HepG2 (cell line): ENCODE measurements around the gene DDX60. TPM values are rescaled to one million over a fixed set of nuclear protein-coding genes. Genes with fewer than 3 reads are reported as not detected.

Experiments
- ATAC-seq: fragments of 200-7000 bp; cut with Tn5 transposase; 3 replicates; pipeline ENCODE4 v1.9.1; 2020; ENCODE audit warnings: mild to moderate bottlenecking, moderate library complexity
- BruUV-seq: library from RNA; stranded (reverse); fragments of 400-500 nt; replicated peaks from 2 replicates; lab custom pipeline; 2021; lab: Mats Ljungman, UMichigan
- CTCF ChIA-PET: fragments of 300-600 bp; formaldehyde crosslinking; extraction: SDS; loops from one replicate; lab custom pipeline; 2021; ENCODE audit warnings: low total read pairs, inconsistent platforms, low intra/inter-chr PET ratio; lab: Yijun Ruan, JAX
- POLR2A ChIA-PET: fragments of 350-600 bp; sonication (Branson Sonifier 250); formaldehyde crosslinking; loops from one replicate; lab custom pipeline; 2020; ENCODE audit warnings: antibody characterized with exemption, inconsistent platforms; lab: Yijun Ruan, JAX
- DNase-seq: peaks from one replicate; pipeline ENCODE4 v3.0.0-alpha.2; 2015; ENCODE audit warnings: low spot score
- FAIRE-seq: peaks from 3 replicates; lab custom pipeline; 2011; peaks lifted over from hg19 to GRCh38; lab: Jason Lieb, UNC
- H2AFZ ChIP-seq: one replicate; pipeline ENCODE4 v1.6.1; 2011; ENCODE audit warnings: low read length, inconsistent platforms
- H3K27ac ChIP-seq: fragments of 300-600 bp; 3 replicates; pipeline ENCODE4 v1.8.0; 2011; ENCODE audit warnings: mixed run types, mild to moderate bottlenecking, mixed read lengths, low read length, inconsistent platforms; ENCODE audit not compliant: insufficient read depth; ENCODE audit errors: extremely low read length
- H3K27me3 ChIP-seq, 2 experiments: fragments of 200-600 bp in 1 of 2; 2 replicates in 1 of 2; 3 replicates in 1 of 2; pipeline versions ENCODE4 v1.6.0 to v1.8.0; 2011; ENCODE audit warnings: low read length in 2 of 2, mild to moderate bottlenecking in 2 of 2, moderate library complexity in 2 of 2, inconsistent platforms in 1 of 2; ENCODE audit not compliant: insufficient read depth in 2 of 2, control insufficient read depth in 1 of 2
- H3K36me3 ChIP-seq, 2 experiments: fragments of 200-600 bp in 1 of 2; replicated peaks in 1 of 2; 2 replicates in 1 of 2; 3 replicates in 1 of 2; pipeline versions ENCODE4 v1.5.1 to v1.8.0; 2011; ENCODE audit warnings: low read length in 2 of 2, inconsistent platforms in 1 of 2; ENCODE audit not compliant: insufficient read depth in 2 of 2, control insufficient read depth in 1 of 2
- H3K4me1 ChIP-seq: 2 replicates; pipeline ENCODE4 v1.5.1; 2012; ENCODE audit warnings: low read length, inconsistent platforms; ENCODE audit not compliant: insufficient read depth
- H3K4me2 ChIP-seq: 2 replicates; pipeline ENCODE4 v1.6.0; 2011; ENCODE audit warnings: low read depth, low read length, inconsistent platforms
- H3K4me3 ChIP-seq, 3 experiments: fragments of 200-600 bp in 1 of 3; sonication (generic), shearing (Covaris generic) in 1 of 3; replicated peaks in 1 of 3; 2 replicates each; pipeline ENCODE4 v1.5.1; 2011 to 2016; ENCODE audit warnings: low read length in 3 of 3, inconsistent platforms in 2 of 3, low read depth in 2 of 3, mild to moderate bottlenecking in 2 of 3, control low read depth in 1 of 3, mixed read lengths in 1 of 3; ENCODE audit not compliant: insufficient read depth in 1 of 3
- H3K79me2 ChIP-seq: one replicate; pipeline ENCODE4 v1.6.1; 2011; ENCODE audit warnings: low read length, inconsistent platforms; ENCODE audit not compliant: insufficient read depth
- H3K9ac ChIP-seq: 2 replicates; pipeline ENCODE4 v1.6.0; 2011; ENCODE audit warnings: mild to moderate bottlenecking, low read depth, low read length, inconsistent platforms; ENCODE audit not compliant: insufficient read depth
- H3K9me3 ChIP-seq: 2 replicates; pipeline ENCODE4 v1.5.1; 2012; ENCODE audit warnings: mild to moderate bottlenecking, low read length
- H4K20me1 ChIP-seq: 2 replicates; pipeline ENCODE4 v1.6.0; 2011; ENCODE audit warnings: inconsistent platforms, mild to moderate bottlenecking, low read length, moderate library complexity; ENCODE audit not compliant: insufficient read depth
- BORCS8-MEF2B ChIP-seq: sonication (generic); formaldehyde crosslinking; IDR thresholded peaks from 2 replicates; pipeline ENCODE4 v1.8.0; 2022; ENCODE audit warnings: mild to moderate bottlenecking, missing genetic modification reagents
- STAT5B ChIP-seq: sonication (generic); formaldehyde crosslinking; IDR thresholded peaks from 2 replicates; pipeline ENCODE4 v1.4.0; 2020; ENCODE audit warnings: missing genetic modification reagents
- ZNF580 ChIP-seq: IDR thresholded peaks from 2 replicates; pipeline ENCODE4 v1.6.1; 2016; ENCODE audit warnings: low read depth, borderline replicate concordance
- WGBS: methylation state at CpG from one replicate; pipeline ENCODE4 v1.1.6; 2017; ENCODE audit warnings: low lambda C conversion rate; 5-methylcytosine and 5-hydroxymethylcytosine counted together
- in situ Hi-C: cut with HindIII; loops from 2 replicates; pipeline ENCODE4 v1.10.0; 2017; ENCODE audit warnings: low pct_unique_long_range_greater_than_20kb; ENCODE audit not compliant: extremely low pct_ligation_motif_present
- intact Hi-C: fragments of 100-400 bp; cut with micrococcal nuclease; formaldehyde crosslinking; loops from one replicate; pipeline ENCODE4 v1.10.0; 2022; ENCODE audit not compliant: unreplicated experiment
- polyA plus RNA-seq, 8 experiments: library from polyadenylated mRNA; depleted of rRNA in 3 of 8; stranded (reverse) in 7 of 8; unstranded in 1 of 8; fragments of >200 nt; fragmentation: Illumina TruSeq in 4 of 8; extraction: Trizol in 4 of 8; gene quantifications; 2 replicates each; pipeline versions ENCODE4 v1.2.1 to v1.2.3, GENCODE V29; 2011 to 2016; ENCODE audit warnings: low read depth in 4 of 8, missing spikeins in 1 of 8, mixed read lengths in 1 of 8; ENCODE audit not compliant: insufficient read depth in 1 of 8
- total RNA-seq, 5 experiments: library from RNA; depleted of rRNA; stranded (reverse); fragments of >200 nt; fragmentation: Illumina TruSeq; extraction: Trizol; gene quantifications; 2 replicates each; pipeline ENCODE4 v1.2.3, GENCODE V29; 2016; ENCODE audit warnings: low read depth in 1 of 5
- TF ChIP-seq, protein P1 (sequence below): sonication (generic); formaldehyde crosslinking; IDR thresholded peaks from 2 replicates; pipeline ENCODE4 v1.9.0; 2021; ENCODE audit warnings: mild to moderate bottlenecking, missing genetic modification reagents
- TF ChIP-seq, protein P2 (sequence below): IDR thresholded peaks from 2 replicates; pipeline ENCODE4 v1.6.1; 2016; ENCODE audit warnings: mild to moderate bottlenecking, missing biosample characterization, missing genetic modification reagents

Gene DDX60
- total and polyA plus RNA-seq, 2 of the 13 experiments (the other 11 are each of a cell fraction or from before 2014, with no cell fraction given) = 0.35 TPM; not detected in 1

GRCh38 chr4:168319486-168320019 is 1.0 kb upstream of the DDX60 start:
- Histone ChIP-seq H3K9me3 (no peaks in the 10 kb centered on the region), H3K27ac (no peak overlapping the region), H3K79me2 (no peaks in the 10 kb centered on the region), H3K27me3 (no peaks in the 10 kb centered on the region), H3K36me3 (no peaks in the 10 kb centered on the region), H2AFZ (no peak overlapping the region), H4K20me1 (no peaks in the 10 kb centered on the region), H3K9ac (no peak overlapping the region), H3K4me2 (no peak overlapping the region), H3K4me3 (no peak overlapping the region), H3K4me1 (no peaks in the 10 kb centered on the region)
- WGBS = 70% methylated on average over 3 of the region's 3 CpGs
- DNase-seq = no peak
- no peak for TF ChIP-seq STAT5B (CRISPR knock-in tag)
- ATAC-seq = no peak
- BruUV-seq = no TSS peak
- FAIRE-seq = no peak
- ChIA-PET POLR2A (no interaction called here), CTCF (no interaction called here)
- in situ Hi-C loops (no loop called here), intact Hi-C loops (no loop called here)

DNA sequence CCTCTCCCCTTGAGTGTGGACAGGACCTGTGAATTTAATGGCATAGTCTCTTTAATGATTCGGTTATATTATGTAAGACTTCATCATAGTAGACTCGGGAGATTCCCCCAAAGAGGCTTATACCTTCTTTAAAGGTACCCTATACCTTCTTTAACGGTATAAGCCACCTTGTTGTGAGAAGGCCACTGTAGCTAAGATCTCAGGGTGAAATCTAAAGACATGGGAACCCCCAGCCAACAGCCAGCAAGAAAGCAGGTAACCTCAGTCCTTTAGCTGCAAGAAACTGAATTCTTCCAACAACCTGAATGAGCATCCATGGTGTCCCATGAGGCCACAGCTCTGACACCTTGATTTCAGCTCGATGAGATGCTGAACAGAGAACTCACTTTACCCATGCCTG is 931 bp downstream of the DDX60 start:
- no peak overlapping the region for H2AFZ ChIP-seq
- ATAC-seq = no peak
- TF ChIP-seq, protein P1, sequence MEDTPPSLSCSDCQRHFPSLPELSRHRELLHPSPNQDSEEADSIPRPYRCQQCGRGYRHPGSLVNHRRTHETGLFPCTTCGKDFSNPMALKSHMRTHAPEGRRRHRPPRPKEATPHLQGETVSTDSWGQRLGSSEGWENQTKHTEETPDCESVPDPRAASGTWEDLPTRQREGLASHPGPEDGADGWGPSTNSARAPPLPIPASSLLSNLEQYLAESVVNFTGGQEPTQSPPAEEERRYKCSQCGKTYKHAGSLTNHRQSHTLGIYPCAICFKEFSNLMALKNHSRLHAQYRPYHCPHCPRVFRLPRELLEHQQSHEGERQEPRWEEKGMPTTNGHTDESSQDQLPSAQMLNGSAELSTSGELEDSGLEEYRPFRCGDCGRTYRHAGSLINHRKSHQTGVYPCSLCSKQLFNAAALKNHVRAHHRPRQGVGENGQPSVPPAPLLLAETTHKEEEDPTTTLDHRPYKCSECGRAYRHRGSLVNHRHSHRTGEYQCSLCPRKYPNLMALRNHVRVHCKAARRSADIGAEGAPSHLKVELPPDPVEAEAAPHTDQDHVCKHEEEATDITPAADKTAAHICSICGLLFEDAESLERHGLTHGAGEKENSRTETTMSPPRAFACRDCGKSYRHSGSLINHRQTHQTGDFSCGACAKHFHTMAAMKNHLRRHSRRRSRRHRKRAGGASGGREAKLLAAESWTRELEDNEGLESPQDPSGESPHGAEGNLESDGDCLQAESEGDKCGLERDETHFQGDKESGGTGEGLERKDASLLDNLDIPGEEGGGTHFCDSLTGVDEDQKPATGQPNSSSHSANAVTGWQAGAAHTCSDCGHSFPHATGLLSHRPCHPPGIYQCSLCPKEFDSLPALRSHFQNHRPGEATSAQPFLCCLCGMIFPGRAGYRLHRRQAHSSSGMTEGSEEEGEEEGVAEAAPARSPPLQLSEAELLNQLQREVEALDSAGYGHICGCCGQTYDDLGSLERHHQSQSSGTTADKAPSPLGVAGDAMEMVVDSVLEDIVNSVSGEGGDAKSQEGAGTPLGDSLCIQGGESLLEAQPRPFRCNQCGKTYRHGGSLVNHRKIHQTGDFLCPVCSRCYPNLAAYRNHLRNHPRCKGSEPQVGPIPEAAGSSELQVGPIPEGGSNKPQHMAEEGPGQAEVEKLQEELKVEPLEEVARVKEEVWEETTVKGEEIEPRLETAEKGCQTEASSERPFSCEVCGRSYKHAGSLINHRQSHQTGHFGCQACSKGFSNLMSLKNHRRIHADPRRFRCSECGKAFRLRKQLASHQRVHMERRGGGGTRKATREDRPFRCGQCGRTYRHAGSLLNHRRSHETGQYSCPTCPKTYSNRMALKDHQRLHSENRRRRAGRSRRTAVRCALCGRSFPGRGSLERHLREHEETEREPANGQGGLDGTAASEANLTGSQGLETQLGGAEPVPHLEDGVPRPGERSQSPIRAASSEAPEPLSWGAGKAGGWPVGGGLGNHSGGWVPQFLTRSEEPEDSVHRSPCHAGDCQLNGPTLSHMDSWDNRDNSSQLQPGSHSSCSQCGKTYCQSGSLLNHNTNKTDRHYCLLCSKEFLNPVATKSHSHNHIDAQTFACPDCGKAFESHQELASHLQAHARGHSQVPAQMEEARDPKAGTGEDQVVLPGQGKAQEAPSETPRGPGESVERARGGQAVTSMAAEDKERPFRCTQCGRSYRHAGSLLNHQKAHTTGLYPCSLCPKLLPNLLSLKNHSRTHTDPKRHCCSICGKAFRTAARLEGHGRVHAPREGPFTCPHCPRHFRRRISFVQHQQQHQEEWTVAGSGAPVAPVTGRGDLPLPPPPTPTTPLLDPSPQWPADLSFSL = no peak
- no peak for TF ChIP-seq BORCS8-MEF2B
- TF ChIP-seq, protein P2, sequence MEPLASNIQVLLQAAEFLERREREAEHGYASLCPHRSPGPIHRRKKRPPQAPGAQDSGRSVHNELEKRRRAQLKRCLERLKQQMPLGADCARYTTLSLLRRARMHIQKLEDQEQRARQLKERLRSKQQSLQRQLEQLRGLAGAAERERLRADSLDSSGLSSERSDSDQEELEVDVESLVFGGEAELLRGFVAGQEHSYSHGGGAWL (CRISPR knock-in tag) = no peak
- no peak for TF ChIP-seq ZNF580

More for the DNA sequence above, 931 bp downstream of the DDX60 start:
- H3K4me3 ChIP-seq = no peak overlapping the region
- no peak for FAIRE-seq
- no peaks in the 10 kb centered on the region for H3K36me3 ChIP-seq
- H3K79me2 ChIP-seq = no peaks in the 10 kb centered on the region
- DNase-seq = no peak
- H3K4me2 ChIP-seq = 0 out of 2 replicates have a peak overlapping the region, but pooled peaks have one; percentile 74
- H3K9me3 ChIP-seq = no peaks in the 10 kb centered on the region
- H3K27me3 ChIP-seq = no peaks in the 10 kb centered on the region
- 43% methylated on average over 4 of the region's 4 CpGs for WGBS
- ChIA-PET POLR2A (no interaction called here), CTCF (no interaction called here)
- no peak overlapping the region for H3K27ac ChIP-seq
- in situ Hi-C loops (no loop called here), intact Hi-C loops (no loop called here)
- no peaks in the 10 kb centered on the region for H4K20me1 ChIP-seq
- no peak overlapping the region for H3K9ac ChIP-seq
- H3K4me1 ChIP-seq = no peaks in the 10 kb centered on the region
- BruUV-seq = no TSS peak
